ENCODE measurements around the gene LMTK2.
"Not testable (repeated sequence)": the region's sequence is repeated elsewhere in the genome, so short reads cannot be mapped to it uniquely, and the experiment has no call there.

The LMTK2 gene

GRCh38 chr7:98205162-98205845 lies 98.6 kb downstream of the LMTK2 start:
- no peak for DNase-seq

DNA sequence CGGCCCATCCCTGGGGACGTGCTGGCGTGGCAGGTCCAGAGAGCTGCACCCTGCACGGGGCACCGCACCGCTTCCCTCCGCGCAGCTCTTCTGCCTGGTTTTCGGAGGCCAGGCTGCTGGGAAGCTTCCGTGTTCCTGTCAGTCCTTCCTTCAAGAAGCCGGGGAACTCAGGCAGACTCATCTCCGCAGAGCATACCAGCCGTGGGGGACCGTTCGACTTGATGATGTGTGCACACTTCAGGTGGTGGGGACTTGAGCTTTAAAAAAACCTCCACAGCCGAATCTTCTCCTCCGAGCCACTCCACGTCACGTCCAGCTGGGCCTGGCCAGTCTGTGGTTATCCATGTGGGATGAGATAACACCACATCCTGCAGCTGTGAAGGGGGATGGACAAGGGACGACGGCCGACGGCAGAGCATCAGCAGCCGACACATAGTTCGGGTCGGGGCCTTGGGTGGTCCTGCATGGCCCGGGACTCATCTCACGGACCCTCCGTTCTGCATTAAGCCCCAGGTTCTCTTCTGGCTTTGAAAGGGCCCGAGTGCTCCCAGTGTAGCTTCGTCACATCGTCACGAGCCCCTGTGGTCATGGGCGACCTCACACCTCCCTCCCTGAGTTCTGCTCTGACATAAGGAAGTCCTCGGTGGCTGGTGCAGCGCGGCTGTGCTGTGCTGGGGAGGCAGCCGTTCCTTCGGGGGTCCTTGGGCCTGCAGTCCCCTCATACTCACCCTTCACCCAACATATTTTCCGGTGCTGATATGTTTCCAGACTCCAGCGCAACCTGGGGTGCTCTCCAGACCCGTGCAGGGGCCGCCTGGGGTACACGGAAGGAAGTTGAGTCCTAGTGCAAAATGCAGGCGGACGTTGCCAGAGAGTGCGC lies 100.0 kb downstream of the LMTK2 start:
- DNase-seq, result no peak

- DNase-seq, result no peak
Observed at GRCh38 chr7:98209166-98209920, 102.7 kb downstream of the LMTK2 start.

DNA sequence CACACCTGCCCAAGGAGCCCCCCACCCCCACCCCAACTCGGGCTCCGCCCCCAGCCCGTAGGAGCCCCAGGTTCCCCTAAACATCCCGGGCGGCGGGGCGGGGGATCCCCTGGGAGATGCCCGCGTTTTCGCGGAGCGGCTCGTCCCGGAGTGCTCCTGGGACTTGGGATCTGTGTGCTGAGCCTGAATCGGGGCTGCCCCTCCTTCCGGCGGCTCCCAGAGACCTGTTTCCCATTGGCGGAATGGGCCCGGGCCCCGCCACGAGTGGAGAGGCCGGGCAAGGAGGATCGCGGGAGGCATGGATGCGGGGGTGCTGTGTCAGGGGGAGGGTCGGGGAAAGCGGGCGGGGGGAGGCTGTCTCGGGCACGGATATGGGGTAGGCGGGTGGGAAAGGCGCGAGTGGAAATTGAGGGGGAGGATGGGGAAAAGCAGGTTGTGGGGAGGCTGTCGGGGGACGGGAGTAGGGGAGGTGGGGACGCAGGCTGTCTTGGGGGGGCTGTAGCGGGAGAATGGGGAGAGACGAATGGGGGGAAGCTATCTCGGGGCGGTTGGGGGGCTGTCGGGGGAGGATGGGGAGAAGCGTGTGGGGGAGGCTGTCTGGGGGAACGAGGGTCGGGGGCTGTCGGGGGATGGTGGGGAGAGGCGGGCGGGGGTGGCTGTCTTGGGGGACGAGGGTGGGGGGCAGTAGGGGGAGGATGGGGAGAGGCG lies 104.0 kb downstream of the LMTK2 start:
- no peak for DNase-seq

DNA sequence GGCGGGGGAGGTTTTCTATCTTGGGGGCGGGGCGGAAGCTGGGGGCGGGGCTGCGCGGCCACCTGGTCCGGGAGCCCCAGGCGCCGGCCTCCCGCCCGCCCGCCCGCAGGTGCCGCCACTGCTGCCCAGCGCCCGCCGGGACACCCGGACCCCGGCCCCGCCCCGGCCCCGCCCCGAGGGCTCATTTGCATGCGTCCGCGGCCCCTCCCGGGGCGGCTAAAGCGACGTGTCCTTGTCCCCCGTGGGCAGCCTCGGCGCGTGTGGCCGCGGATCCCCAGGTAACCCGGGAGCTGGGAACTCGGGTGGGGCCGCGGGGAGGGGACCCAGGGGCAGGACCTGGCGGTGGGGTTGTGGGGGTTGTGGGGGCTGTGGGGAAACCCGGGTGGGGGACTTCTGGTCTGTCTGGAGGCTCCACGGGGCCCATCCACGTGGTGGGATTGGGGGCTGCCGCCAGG lies 104.6 kb downstream of the LMTK2 start, which contains the start of gene BHLHA15:
TSS of gene BHLHA15 (plus strand) at position 219 of the 455 bp plus-strand sequence. CDS start 871 bp downstream, outside the sequence.
- DNase-seq, result peak; percentile 27

GRCh38 chr7:98211676-98212531 lies 105.2 kb downstream of the LMTK2 start:
- no peak for DNase-seq

DNA sequence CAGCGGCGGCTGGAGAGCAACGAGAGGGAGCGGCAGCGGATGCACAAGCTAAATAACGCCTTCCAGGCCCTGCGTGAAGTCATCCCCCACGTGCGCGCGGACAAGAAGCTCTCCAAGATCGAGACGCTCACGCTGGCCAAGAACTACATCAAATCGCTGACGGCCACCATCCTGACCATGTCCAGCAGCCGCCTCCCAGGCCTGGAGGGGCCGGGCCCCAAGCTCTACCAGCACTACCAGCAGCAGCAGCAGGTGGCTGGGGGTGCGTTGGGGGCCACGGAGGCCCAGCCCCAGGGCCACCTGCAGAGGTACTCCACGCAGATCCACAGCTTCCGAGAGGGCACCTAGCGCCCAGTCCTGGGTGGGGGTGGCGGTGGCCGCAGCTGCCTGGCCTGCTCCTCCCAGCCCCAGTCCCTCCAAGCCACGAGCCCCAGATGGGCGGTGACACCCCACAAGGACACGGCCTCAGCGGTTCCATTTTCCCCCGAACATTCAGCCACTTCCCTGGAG lies 105.9 kb downstream of the LMTK2 start:
- DNase-seq, result no peak

- DNase-seq, result no peak
Observed at GRCh38 chr7:98213296-98213887, 106.7 kb downstream of the LMTK2 start.

GRCh38 chr7:98213888-98214810 lies 107.5 kb downstream of the LMTK2 start:
- no peak for DNase-seq

DNA sequence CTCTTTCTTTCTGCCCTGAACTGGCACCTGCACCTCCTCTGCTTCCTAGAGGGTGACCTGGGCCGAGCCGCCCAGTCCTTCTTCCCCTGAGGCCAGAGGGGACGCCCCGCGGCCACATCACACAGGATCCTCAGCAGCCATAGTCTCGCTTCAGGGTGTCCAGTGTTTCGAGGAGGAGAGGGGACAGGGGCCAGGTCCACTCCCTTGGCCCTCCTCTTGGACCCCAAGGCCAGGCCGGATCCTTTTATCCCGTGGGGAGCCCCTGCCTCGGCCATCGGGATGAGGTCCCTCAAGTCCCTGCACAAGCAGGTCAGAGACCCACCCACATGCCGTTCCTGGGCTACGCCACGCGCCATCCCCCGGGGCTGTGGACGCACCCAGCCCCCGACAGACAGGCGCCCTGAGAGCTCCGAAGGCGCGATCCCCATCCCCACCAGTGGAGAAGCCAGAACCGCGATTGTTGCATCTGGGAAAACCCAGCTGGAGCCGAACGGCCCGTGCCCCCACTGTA lies 108.2 kb downstream of the LMTK2 start:
- no peak for DNase-seq

DNA sequence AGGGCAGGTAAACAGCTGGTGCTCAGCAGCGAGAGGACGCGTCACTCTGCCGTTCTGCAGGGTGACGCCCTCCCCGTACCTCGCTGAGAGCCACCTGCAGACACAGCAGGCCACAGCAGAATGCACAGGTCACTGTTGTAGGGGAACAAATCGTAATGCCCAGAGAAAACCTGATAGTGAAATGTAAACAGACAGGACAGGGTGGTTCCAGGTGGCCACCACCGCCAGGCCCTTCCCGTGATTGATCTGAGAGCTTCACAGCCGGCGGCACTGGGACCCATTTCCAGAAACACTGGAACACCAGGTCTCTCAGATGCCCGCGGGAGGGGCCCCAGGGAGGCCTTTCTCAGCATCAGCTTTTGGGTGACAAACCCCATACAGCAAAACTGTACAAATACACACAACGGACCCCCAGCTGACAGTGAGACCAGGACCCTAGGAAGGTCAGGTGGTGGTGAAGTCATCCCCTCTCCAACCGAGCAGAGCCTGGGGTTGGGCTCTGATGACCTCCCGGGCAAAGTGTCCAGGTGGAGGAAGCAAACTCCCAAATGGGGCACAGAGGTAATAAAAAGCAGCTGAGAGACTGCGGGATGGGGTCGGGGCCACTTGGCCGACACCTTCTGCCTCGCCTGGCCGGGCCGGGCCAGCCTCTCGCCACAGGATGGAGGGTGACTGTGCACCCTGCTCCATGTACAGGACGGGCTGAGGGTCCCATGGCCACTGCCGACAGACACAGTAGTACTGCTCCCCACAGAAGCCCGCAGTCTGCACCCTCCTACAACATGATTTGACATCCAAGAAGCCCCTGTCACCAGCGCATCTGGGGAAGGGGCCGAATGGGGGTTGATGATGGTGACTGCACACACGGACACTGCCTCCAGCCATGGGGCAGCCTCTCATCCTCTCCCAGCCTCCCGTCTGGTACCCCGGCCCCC lies 109.2 kb downstream of the LMTK2 start:
- DNase-seq, result no peak

- DNase-seq, result no peak
Observed at GRCh38 chr7:98216941-98217622, 110.4 kb downstream of the LMTK2 start.

DNA sequence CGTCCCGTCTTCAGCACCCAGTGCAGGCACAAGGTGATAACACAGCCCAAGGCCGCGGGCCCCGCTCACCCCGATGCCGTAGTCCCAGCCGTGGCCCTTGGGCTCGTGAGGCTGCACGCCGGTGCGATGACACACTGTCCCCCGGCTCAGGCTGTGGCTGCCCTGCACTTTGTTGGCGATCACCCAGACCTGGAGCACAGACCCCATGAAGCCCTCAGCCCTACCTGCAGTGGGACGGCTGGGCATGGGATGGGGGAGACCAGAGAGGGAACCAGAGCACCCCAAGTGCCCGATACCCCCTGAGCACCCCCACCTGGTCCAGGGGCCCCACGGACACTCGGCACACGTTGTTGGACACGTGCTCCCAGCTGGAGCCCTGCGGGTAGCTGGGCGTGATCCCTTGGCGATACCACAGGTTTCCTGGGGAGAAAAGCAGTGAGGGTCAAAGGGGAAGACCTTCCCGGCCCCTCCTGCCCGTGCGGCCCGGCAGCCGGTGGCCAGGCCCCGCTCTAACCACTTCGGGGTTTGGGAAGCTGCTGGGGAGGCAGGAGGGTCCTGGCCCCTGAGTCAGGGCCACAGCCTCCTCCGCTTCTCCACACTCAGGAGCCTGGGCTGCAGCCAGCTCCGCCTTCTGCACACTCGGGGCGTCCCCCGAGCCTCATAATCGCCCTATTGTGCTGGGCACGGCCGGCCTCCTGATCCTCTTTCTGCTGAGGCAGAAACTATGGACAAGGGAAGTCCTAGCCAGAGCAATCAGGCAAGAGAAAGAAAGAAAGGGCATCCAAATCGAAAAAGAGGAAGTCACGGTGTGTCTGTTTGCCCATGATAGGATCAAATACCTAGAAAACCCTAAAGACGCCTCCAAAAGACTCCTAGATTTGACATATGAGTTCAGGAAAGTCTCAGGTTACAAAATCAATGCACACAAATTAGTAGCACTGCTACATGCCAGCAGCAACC lies 111.2 kb downstream of the LMTK2 start:
- peak; percentile 75 for DNase-seq

- DNase-seq, result not testable (repeated sequence)
Observed at GRCh38 chr7:98219382-98219781, 112.7 kb downstream of the LMTK2 start.

- no peak for DNase-seq
Observed at GRCh38 chr7:98221611-98222532, 115.2 kb downstream of the LMTK2 start.

All from hematopoietic multipotent progenitor cell treated with erythropoietin and hydrocortisone succinate and interleukin-3 and kit ligand, for 6 days (in vitro differentiated cells).